A549 (cell line): ENCODE data around the gene PGM1. TPM values are rescaled to one million over a fixed set of nuclear protein-coding genes. Genes with fewer than 3 reads are reported as not detected.

ENCODE experiments used
- ATAC-seq, 2 experiments: fragments of 200-7000 bp in 1 of 2; fragments of >200 bp in 1 of 2; cut with Nextera tagmentation in 1 of 2; cut with Tn5 transposase in 1 of 2; 3 replicates each; pipeline versions ENCODE4 v1.8.0 to v1.9.1; 2018 to 2020; ENCODE audit warnings: mild to moderate bottlenecking in 1 of 2, moderate library complexity in 1 of 2
- CTCF ChIA-PET: fragments of 300-600 bp; sonication (Branson Sonifier 250); formaldehyde crosslinking; extraction: SDS; loops from one replicate; lab custom pipeline; 2021; ENCODE audit warnings: antibody characterized with exemption, inconsistent platforms; lab: Yijun Ruan, JAX
- POLR2A ChIA-PET: fragments of 350-600 bp; formaldehyde crosslinking; extraction: SDS; loops from one replicate; lab custom pipeline; 2021; ENCODE audit warnings: antibody characterized with exemption, inconsistent platforms; lab: Yijun Ruan, JAX
- DNase-seq, 2 experiments: peaks; one replicate each; pipeline versions ENCODE4 v3.0.0 to v3.0.0-alpha.2; 2011 to 2016; ENCODE audit warnings: low read depth in 1 of 2, low spot score in 1 of 2
- FAIRE-seq: peaks from 2 replicates; lab custom pipeline; 2011; peaks lifted over from hg19 to GRCh38; lab: Jason Lieb, UNC
- H3K27ac ChIP-seq, 2 experiments: fragments of >200 bp; sonication (Bioruptor Twin); formaldehyde crosslinking; 3 replicates each; pipeline ENCODE4 v1.5.1; 2016 to 2017
- H3K4me1 ChIP-seq: fragments of >200 bp; sonication (Bioruptor Twin); formaldehyde crosslinking; 3 replicates; pipeline ENCODE4 v1.6.1; 2016
- H3K4me2 ChIP-seq: fragments of >200 bp; sonication (Bioruptor Twin); formaldehyde crosslinking; 3 replicates; pipeline ENCODE4 v1.6.1; 2016
- H3K4me3 ChIP-seq: fragments of >200 bp; sonication (Bioruptor Twin); formaldehyde crosslinking; 3 replicates; pipeline ENCODE4 v1.5.1; 2016
- H3K9me3 ChIP-seq: fragments of >200 bp; sonication (Bioruptor Twin); formaldehyde crosslinking; 3 replicates; pipeline ENCODE4 v1.6.1; 2016
- BHLHE40 ChIP-seq: IDR thresholded peaks from 2 replicates; pipeline ENCODE4 v1.6.1; 2012; ENCODE audit warnings: low read depth, low read length, inconsistent platforms
- CBX8 ChIP-seq: fragments of 200-600 bp; sonication (generic); IDR thresholded peaks from 2 replicates; pipeline ENCODE4 v1.6.1; 2016
- CEBPB ChIP-seq, 2 experiments: fragments of >200 bp in 1 of 2; sonication (Bioruptor Twin) in 1 of 2; formaldehyde crosslinking in 1 of 2; IDR thresholded peaks; 2 replicates each; pipeline ENCODE4 v1.6.1; 2012 to 2016
- CHD4 ChIP-seq: fragments of 200-600 bp; sonication (generic); IDR thresholded peaks from 2 replicates; pipeline ENCODE4 v1.6.1; 2016; ENCODE audit warnings: antibody characterized with exemption, mild to moderate bottlenecking, borderline replicate concordance
- EHMT2 ChIP-seq: fragments of 200-600 bp; sonication (generic); IDR thresholded peaks from 2 replicates; pipeline ENCODE4 v1.6.1; 2016; ENCODE audit warnings: antibody characterized with exemption, low read depth, mild to moderate bottlenecking, moderate library complexity
- EP300 ChIP-seq, 2 experiments: fragments of >200 bp; sonication (Bioruptor Twin); formaldehyde crosslinking; IDR thresholded peaks; 2 replicates in 1 of 2; 3 replicates in 1 of 2; pipeline ENCODE4 v1.6.1; 2016 to 2017
- ESRRA ChIP-seq: fragments of 150-350 bp; IDR thresholded peaks from 2 replicates; pipeline ENCODE4 v1.6.1; 2014; ENCODE audit warnings: mild to moderate bottlenecking, low read length, borderline replicate concordance
- FOSL2 ChIP-seq, 2 experiments: fragments of 450-650 bp in 1 of 2; fragments of >200 bp in 1 of 2; sonication (Bioruptor Twin) in 1 of 2; formaldehyde crosslinking; IDR thresholded peaks; 2 replicates each; pipeline versions ENCODE4 v1.5.0 to v1.6.1; 2016 to 2020; ENCODE audit warnings: mild to moderate bottlenecking in 1 of 2, moderate library complexity in 1 of 2
- FOXS1 ChIP-seq: fragments of 250-450 bp; sonication (Bioruptor Pico); IDR thresholded peaks from 2 replicates; pipeline ENCODE4 v1.5.0; 2020; ENCODE audit warnings: mild to moderate bottlenecking, moderate library complexity
- HDAC2 ChIP-seq: fragments of 200-600 bp; sonication (generic); IDR thresholded peaks from 2 replicates; pipeline ENCODE4 v1.6.1; 2016
- HOXA7 ChIP-seq: fragments of 250-450 bp; sonication (Bioruptor Pico); IDR thresholded peaks from 2 replicates; pipeline ENCODE4 v1.5.0; 2020; ENCODE audit warnings: mild to moderate bottlenecking, moderate library complexity
- HOXB13 ChIP-seq: fragments of 250-450 bp; sonication (Bioruptor Pico); IDR thresholded peaks from 2 replicates; pipeline ENCODE4 v1.5.0; 2020; ENCODE audit warnings: low read depth, mild to moderate bottlenecking, moderate library complexity
- HOXB5 ChIP-seq: fragments of 250-450 bp; sonication (Bioruptor Pico); IDR thresholded peaks from 2 replicates; pipeline ENCODE4 v1.5.0; 2020; ENCODE audit warnings: mild to moderate bottlenecking, moderate library complexity
- JUN ChIP-seq, 2 experiments: fragments of >200 bp; sonication (Bioruptor Twin); formaldehyde crosslinking; IDR thresholded peaks; 2 replicates in 1 of 2; 3 replicates in 1 of 2; pipeline ENCODE4 v1.6.1; 2016 to 2017
- KDM1A ChIP-seq: fragments of 200-600 bp; sonication (generic); IDR thresholded peaks from 2 replicates; pipeline ENCODE4 v1.6.1; 2016; ENCODE audit warnings: low read depth, mild to moderate bottlenecking
- KDM5A ChIP-seq: fragments of 200-600 bp; sonication (generic); IDR thresholded peaks from 2 replicates; pipeline ENCODE4 v1.6.1; 2016; ENCODE audit warnings: antibody characterized with exemption, mild to moderate bottlenecking
- MAFK ChIP-seq: fragments of 450-650 bp; IDR thresholded peaks from 2 replicates; pipeline ENCODE4 v1.6.1; 2014; ENCODE audit not compliant: partially characterized antibody
- MYC ChIP-seq: IDR thresholded peaks from 2 replicates; pipeline ENCODE4 v1.6.1; 2012; ENCODE audit warnings: mild to moderate bottlenecking, inconsistent platforms, low read length, improper control_type of control experiment, borderline replicate concordance
- NFE2L2 ChIP-seq: fragments of 150-350 bp; conservative IDR thresholded peaks from 2 replicates; pipeline ENCODE4 v1.6.1; 2014; ENCODE audit warnings: low read length
- NPAS2 ChIP-seq: fragments of 250-450 bp; sonication (Bioruptor Pico); IDR thresholded peaks from 2 replicates; pipeline ENCODE4 v1.8.0; 2022; ENCODE audit warnings: mild to moderate bottlenecking, moderate library complexity, borderline replicate concordance
- PHF8 ChIP-seq: fragments of 200-600 bp; sonication (generic); IDR thresholded peaks from 2 replicates; pipeline ENCODE4 v1.6.1; 2016; ENCODE audit warnings: low read depth, mild to moderate bottlenecking, antibody characterized with exemption, moderate library complexity, borderline replicate concordance
- POLR2AphosphoS2 ChIP-seq: conservative IDR thresholded peaks from 2 replicates; pipeline ENCODE4 v1.6.1; 2012; ENCODE audit warnings: low read length, improper control_type of control experiment, inconsistent platforms
- RAD21 ChIP-seq, 2 experiments: fragments of >200 bp in 1 of 2; sonication (Bioruptor Twin) in 1 of 2; formaldehyde crosslinking in 1 of 2; IDR thresholded peaks in 1 of 2; conservative IDR thresholded peaks in 1 of 2; 2 replicates in 1 of 2; 3 replicates in 1 of 2; pipeline ENCODE4 v1.6.1; 2012 to 2018; ENCODE audit warnings: inconsistent platforms in 1 of 2
- RARB ChIP-seq: fragments of 250-450 bp; sonication (Bioruptor Pico); IDR thresholded peaks from 2 replicates; pipeline ENCODE4 v1.8.0; 2021; ENCODE audit warnings: mild to moderate bottlenecking, moderate library complexity
- RCOR1 ChIP-seq: fragments of 150-350 bp; IDR thresholded peaks from 2 replicates; pipeline ENCODE4 v1.6.1; 2014; ENCODE audit warnings: antibody characterized with exemption, low read length, low read depth
- RFX5 ChIP-seq: fragments of 450-650 bp; IDR thresholded peaks from 2 replicates; pipeline ENCODE4 v1.7.1; 2014; ENCODE audit warnings: antibody characterized with exemption, mild to moderate bottlenecking, moderate library complexity
- SREBF2 ChIP-seq: fragments of 450-650 bp; IDR thresholded peaks from 2 replicates; pipeline ENCODE4 v1.6.1; 2014; ENCODE audit warnings: mild to moderate bottlenecking, moderate library complexity
- TFCP2L1 ChIP-seq: fragments of 250-450 bp; sonication (Bioruptor Pico); IDR thresholded peaks from 2 replicates; pipeline ENCODE4 v1.5.0; 2021; ENCODE audit warnings: mild to moderate bottlenecking
- ZC3H11A ChIP-seq: fragments of 450-650 bp; IDR thresholded peaks from 2 replicates; pipeline ENCODE4 v1.6.1; 2014; ENCODE audit warnings: antibody characterized with exemption, mild to moderate bottlenecking
- ZFP36 ChIP-seq: fragments of 450-650 bp; IDR thresholded peaks from 2 replicates; pipeline ENCODE4 v1.6.1; 2014; ENCODE audit warnings: borderline replicate concordance; ENCODE audit not compliant: partially characterized antibody
- ZNF302 ChIP-seq: fragments of 250-450 bp; sonication (Bioruptor Pico); IDR thresholded peaks from 2 replicates; pipeline ENCODE4 v1.9.0; 2021; ENCODE audit warnings: inconsistent platforms, mild to moderate bottlenecking, moderate library complexity
- ZSCAN20 ChIP-seq: fragments of 250-450 bp; sonication (Bioruptor Pico); IDR thresholded peaks from 2 replicates; pipeline ENCODE4 v1.8.0; 2022; ENCODE audit warnings: mild to moderate bottlenecking, moderate library complexity
- WGBS: methylation state at CpG from one replicate; pipeline ENCODE4 v1.1.6; 2017; ENCODE audit errors: missing lambda C conversion rate; 5-methylcytosine and 5-hydroxymethylcytosine counted together
- polyA plus RNA-seq, 4 experiments: library from polyadenylated mRNA; depleted of rRNA in 3 of 4; stranded (reverse); fragments of >200 nt; fragmentation: RNase III in 1 of 4; extraction: RNeasy Plus Mini Kit Qiagen cat#74134 plus additional on column Dnase treatment in 1 of 4; gene quantifications; 2 replicates in 3 of 4; 3 replicates in 1 of 4; pipeline ENCODE4 v1.2.3, GENCODE V29; 2011 to 2017
- TF ChIP-seq, protein P1 (sequence below): IDR thresholded peaks from 2 replicates; pipeline ENCODE4 v1.6.1; 2012; ENCODE audit warnings: low read depth, borderline replicate concordance
- TF ChIP-seq, protein P2 (sequence below): fragments of 450-650 bp; IDR thresholded peaks from 2 replicates; pipeline ENCODE4 v1.6.1; 2014; ENCODE audit warnings: antibody characterized with exemption
- TF ChIP-seq, protein P3 (sequence below): IDR thresholded peaks from 2 replicates; pipeline ENCODE4 v1.6.1; 2012
- TF ChIP-seq, protein P4 (sequence below): IDR thresholded peaks from 2 replicates; pipeline ENCODE4 v1.6.1; 2012
- TF ChIP-seq, protein P5 (sequence below): fragments of 150-350 bp; IDR thresholded peaks from 2 replicates; pipeline ENCODE4 v1.6.1; 2014; ENCODE audit warnings: low read depth, mild to moderate bottlenecking, low read length
- TF ChIP-seq, protein P6 (sequence below): fragments of >200 bp; sonication (Bioruptor Twin); formaldehyde crosslinking; IDR thresholded peaks from 3 replicates; pipeline ENCODE4 v1.6.1; 2016

The PGM1 gene
- polyA plus RNA-seq, 2 of the 4 experiments (the other 2 are of a cell fraction) = 25.5 to 50.2 TPM

DNA sequence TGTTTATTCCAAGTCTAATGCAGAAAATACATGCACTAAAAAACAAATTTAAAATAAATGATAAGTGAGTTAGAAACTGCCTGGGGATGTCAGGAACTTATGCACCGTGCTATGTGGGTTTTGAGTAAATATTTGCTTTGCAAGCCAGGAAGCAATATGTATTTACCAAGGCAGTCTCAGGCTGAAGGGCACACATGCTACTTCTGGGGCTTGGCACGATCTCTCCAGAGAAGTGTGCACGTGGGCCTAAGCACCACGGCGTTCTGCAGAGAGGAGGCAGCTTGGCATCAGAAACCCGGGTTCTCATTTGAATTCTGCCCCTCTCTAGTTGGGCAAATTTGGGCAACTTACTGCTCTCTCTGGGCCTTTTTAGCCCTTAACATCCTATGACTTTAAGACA lies 108.0 kb downstream of the PGM1 start:
- peaks cover 85% of the 10 kb centered on the region for H3K4me1 ChIP-seq
- CTCF ChIA-PET = interaction anchor here (1.2 kb wide), 2 partner anchors 10 kb away, joined by 3 to 4 read pairs; no protein-coding TSS in a partner anchor
- ATAC-seq (peak; percentile 45 to 59; a peak in 4 of 6 replicates), DNase-seq (peak; percentile 27 to 89), FAIRE-seq (no peak)
- peak overlapping the region; percentile 92 to 95 for H3K27ac ChIP-seq
- peak overlapping the region; percentile 53 for H3K4me2 ChIP-seq
- POLR2A ChIA-PET = interaction anchor here (1.4 kb wide), 1 partner anchor 9 kb away, joined by 4 read pairs; no protein-coding TSS in a partner anchor
- no peak overlapping the region for H3K4me3 ChIP-seq
- WGBS = 2% methylated on average over 5 of the region's 6 CpGs
- H3K9me3 ChIP-seq = no peaks in the 10 kb centered on the region
- no peak for TF ChIP-seq ESRRA
- TF ChIP-seq FOXS1 = 0 out of 2 replicates have a peak, but pooled peaks have one; percentile 41
- TF ChIP-seq, protein P1, sequence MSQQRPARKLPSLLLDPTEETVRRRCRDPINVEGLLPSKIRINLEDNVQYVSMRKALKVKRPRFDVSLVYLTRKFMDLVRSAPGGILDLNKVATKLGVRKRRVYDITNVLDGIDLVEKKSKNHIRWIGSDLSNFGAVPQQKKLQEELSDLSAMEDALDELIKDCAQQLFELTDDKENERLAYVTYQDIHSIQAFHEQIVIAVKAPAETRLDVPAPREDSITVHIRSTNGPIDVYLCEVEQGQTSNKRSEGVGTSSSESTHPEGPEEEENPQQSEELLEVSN = peak; percentile 85
- peak; percentile 44; the same call in 1 of the 2 replicates for TF ChIP-seq BHLHE40
- no peak for TF ChIP-seq POLR2AphosphoS2
- TF ChIP-seq, protein P2, sequence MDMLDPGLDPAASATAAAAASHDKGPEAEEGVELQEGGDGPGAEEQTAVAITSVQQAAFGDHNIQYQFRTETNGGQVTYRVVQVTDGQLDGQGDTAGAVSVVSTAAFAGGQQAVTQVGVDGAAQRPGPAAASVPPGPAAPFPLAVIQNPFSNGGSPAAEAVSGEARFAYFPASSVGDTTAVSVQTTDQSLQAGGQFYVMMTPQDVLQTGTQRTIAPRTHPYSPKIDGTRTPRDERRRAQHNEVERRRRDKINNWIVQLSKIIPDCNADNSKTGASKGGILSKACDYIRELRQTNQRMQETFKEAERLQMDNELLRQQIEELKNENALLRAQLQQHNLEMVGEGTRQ = peak; percentile 47; the same call in 1 of the 2 replicates
- TF ChIP-seq, protein P3, sequence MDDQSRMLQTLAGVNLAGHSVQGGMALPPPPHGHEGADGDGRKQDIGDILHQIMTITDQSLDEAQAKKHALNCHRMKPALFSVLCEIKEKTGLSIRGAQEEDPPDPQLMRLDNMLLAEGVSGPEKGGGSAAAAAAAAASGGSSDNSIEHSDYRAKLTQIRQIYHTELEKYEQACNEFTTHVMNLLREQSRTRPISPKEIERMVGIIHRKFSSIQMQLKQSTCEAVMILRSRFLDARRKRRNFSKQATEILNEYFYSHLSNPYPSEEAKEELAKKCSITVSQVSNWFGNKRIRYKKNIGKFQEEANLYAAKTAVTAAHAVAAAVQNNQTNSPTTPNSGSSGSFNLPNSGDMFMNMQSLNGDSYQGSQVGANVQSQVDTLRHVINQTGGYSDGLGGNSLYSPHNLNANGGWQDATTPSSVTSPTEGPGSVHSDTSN = peak; percentile 45; the same call in 1 of the 2 replicates
- TF ChIP-seq NPAS2 (CRISPR knock-in tag) = no peak
- TF ChIP-seq CEBPB (IDR thresholded peaks at IDR 0.05) = 0 out of 4 replicates have a peak, but pooled peaks of 1 of the 2 experiments have one; percentile 25
- peak; percentile 47; the same call in 1 of the 2 replicates for TF ChIP-seq HOXB5 (CRISPR knock-in tag)
- TF ChIP-seq TFCP2L1 (CRISPR knock-in tag) = no peak
- no peak for TF ChIP-seq FOSL2 (IDR thresholded peaks at IDR 0.05)
- peak; percentile 61 for TF ChIP-seq FOSL2 (CRISPR knock-in tag; IDR thresholded peaks at IDR 0.05)
- TF ChIP-seq ZSCAN20 (CRISPR knock-in tag) = peak; percentile 85
- TF ChIP-seq ZFP36 = no peak
- TF ChIP-seq RCOR1 = no peak
- no peak for TF ChIP-seq RARB
- no peak for TF ChIP-seq RFX5
- TF ChIP-seq HOXA7 = no peak
- TF ChIP-seq HDAC2 = no peak
- no peak for TF ChIP-seq KDM5A
- peak; percentile 74 for TF ChIP-seq MYC
- TF ChIP-seq PHF8 = no peak
- TF ChIP-seq EP300 (IDR thresholded peaks at IDR 0.05) = peak; percentile 58 to 66; a peak in 2 of 5 replicates
- no peak for TF ChIP-seq CHD4
- no peak for TF ChIP-seq CBX8
- peak; percentile 50; the same call in 1 of the 2 replicates for TF ChIP-seq ZNF302 (CRISPR knock-in tag)
- TF ChIP-seq, protein P4, sequence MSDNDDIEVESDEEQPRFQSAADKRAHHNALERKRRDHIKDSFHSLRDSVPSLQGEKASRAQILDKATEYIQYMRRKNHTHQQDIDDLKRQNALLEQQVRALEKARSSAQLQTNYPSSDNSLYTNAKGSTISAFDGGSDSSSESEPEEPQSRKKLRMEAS = peak; percentile 97
- TF ChIP-seq, protein P5, sequence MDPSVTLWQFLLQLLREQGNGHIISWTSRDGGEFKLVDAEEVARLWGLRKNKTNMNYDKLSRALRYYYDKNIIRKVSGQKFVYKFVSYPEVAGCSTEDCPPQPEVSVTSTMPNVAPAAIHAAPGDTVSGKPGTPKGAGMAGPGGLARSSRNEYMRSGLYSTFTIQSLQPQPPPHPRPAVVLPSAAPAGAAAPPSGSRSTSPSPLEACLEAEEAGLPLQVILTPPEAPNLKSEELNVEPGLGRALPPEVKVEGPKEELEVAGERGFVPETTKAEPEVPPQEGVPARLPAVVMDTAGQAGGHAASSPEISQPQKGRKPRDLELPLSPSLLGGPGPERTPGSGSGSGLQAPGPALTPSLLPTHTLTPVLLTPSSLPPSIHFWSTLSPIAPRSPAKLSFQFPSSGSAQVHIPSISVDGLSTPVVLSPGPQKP = no peak
- peak; percentile 74; the same call in 1 of the 2 replicates for TF ChIP-seq HOXB13 (CRISPR knock-in tag)
- peak in 1 of 2 experiments; percentile 28; a peak in 2 of 5 replicates for TF ChIP-seq RAD21 (conservative IDR thresholded peaks at IDR 0.05 in 1 of 2, IDR thresholded peaks at IDR 0.05 in 1 of 2)
- no peak for TF ChIP-seq MAFK
- no peak for TF ChIP-seq KDM1A
- no peak for TF ChIP-seq NFE2L2
- no peak for TF ChIP-seq SREBF2
- no peak for TF ChIP-seq ZC3H11A
- no peak for TF ChIP-seq EHMT2
- peak in 1 of 2 experiments; percentile 50; a peak in 1 of 5 replicates for TF ChIP-seq JUN (IDR thresholded peaks at IDR 0.05)
- TF ChIP-seq, protein P6, sequence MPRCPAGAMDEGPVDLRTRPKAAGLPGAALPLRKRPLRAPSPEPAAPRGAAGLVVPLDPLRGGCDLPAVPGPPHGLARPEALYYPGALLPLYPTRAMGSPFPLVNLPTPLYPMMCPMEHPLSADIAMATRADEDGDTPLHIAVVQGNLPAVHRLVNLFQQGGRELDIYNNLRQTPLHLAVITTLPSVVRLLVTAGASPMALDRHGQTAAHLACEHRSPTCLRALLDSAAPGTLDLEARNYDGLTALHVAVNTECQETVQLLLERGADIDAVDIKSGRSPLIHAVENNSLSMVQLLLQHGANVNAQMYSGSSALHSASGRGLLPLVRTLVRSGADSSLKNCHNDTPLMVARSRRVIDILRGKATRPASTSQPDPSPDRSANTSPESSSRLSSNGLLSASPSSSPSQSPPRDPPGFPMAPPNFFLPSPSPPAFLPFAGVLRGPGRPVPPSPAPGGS = no peak
